SK-N-SH (cell line): ENCODE data around the gene FBXO44. TPM values are rescaled to one million over a fixed set of nuclear protein-coding genes. Genes with fewer than 3 reads are reported as not detected.

Experiments used
- CTCF ChIA-PET: fragments of 300-600, 350-600 bp; formaldehyde crosslinking; extraction: SDS; loops from one replicate; lab custom pipeline; 2021; lab: Yijun Ruan, JAX
- POLR2A ChIA-PET: fragments of 350-600 bp; sonication (Branson Sonifier 250); formaldehyde crosslinking; extraction: SDS; loops from one replicate; lab custom pipeline; 2020; ENCODE audit warnings: antibody characterized with exemption, inconsistent platforms; lab: Yijun Ruan, JAX
- DNase-seq: peaks from one replicate; pipeline ENCODE4 v3.0.0; 2012
- H2AFZ ChIP-seq: fragments of 200-600 bp; sonication (generic); 2 replicates; pipeline ENCODE4 v1.8.1; 2016; ENCODE audit warnings: antibody characterized with exemption, mild to moderate bottlenecking, low read depth
- H3F3A ChIP-seq: fragments of 200-600 bp; sonication (generic); replicated peaks from 2 replicates; pipeline ENCODE3; 2016; ENCODE audit warnings: antibody characterized with exemption, mild to moderate bottlenecking; ENCODE audit not compliant: insufficient read depth
- H3K27ac ChIP-seq, 2 experiments: fragments of 200-500 bp in 1 of 2; fragments of 200-600 bp in 1 of 2; sonication (Bioruptor generic) in 1 of 2; sonication (generic), shearing (Covaris generic) in 1 of 2; 2 replicates each; pipeline versions ENCODE4 v1.5.1 to v1.6.1; 2014 to 2016; ENCODE audit warnings: low read depth in 2 of 2, inconsistent platforms in 1 of 2, low read length in 1 of 2, mild to moderate bottlenecking in 1 of 2, mixed read lengths in 1 of 2
- H3K27me3 ChIP-seq: fragments of 200-600 bp; sonication (generic), shearing (Covaris generic); 2 replicates; pipeline ENCODE4 v1.6.1; 2016; ENCODE audit warnings: mixed run types; ENCODE audit not compliant: insufficient read depth
- H3K36me3 ChIP-seq, 2 experiments: fragments of 200-500 bp in 1 of 2; fragments of 200-600 bp in 1 of 2; sonication (Bioruptor generic) in 1 of 2; sonication (generic) in 1 of 2; replicated peaks in 1 of 2; 2 replicates each; pipeline versions ENCODE3 to v1.5.1; 2014 to 2016; ENCODE audit warnings: low read length in 1 of 2, mild to moderate bottlenecking in 1 of 2; ENCODE audit not compliant: insufficient read depth in 2 of 2, control insufficient read depth in 1 of 2
- H3K4me1 ChIP-seq, 2 experiments: fragments of 200-500 bp in 1 of 2; fragments of 200-600 bp in 1 of 2; sonication (Bioruptor generic) in 1 of 2; sonication (generic), shearing (Covaris generic) in 1 of 2; 2 replicates each; pipeline versions ENCODE4 v1.5.1 to v1.6.1; 2014 to 2016; ENCODE audit warnings: low read depth in 1 of 2, low read length in 1 of 2, mixed run types in 1 of 2; ENCODE audit not compliant: insufficient read depth in 2 of 2, control insufficient read depth in 1 of 2
- H3K4me2 ChIP-seq: fragments of 200-600 bp; sonication (generic), shearing (Covaris generic); 2 replicates; pipeline ENCODE4 v1.6.1; 2017; ENCODE audit warnings: mixed run types
- H3K4me3 ChIP-seq, 2 experiments: fragments of 200-500 bp in 1 of 2; fragments of 200-600 bp in 1 of 2; sonication (Bioruptor generic) in 1 of 2; sonication (generic), shearing (Covaris generic) in 1 of 2; 2 replicates each; pipeline versions ENCODE4 v1.5.1 to v1.8.1; 2014 to 2016; ENCODE audit warnings: low read depth in 2 of 2, inconsistent platforms in 1 of 2, low read length in 1 of 2, mild to moderate bottlenecking in 1 of 2, mixed read lengths in 1 of 2, moderate library complexity in 1 of 2
- H3K79me2 ChIP-seq: fragments of 200-600 bp; sonication (generic); 2 replicates; pipeline ENCODE4 v1.8.1; 2017; ENCODE audit warnings: mild to moderate bottlenecking; ENCODE audit not compliant: insufficient read depth
- H3K9ac ChIP-seq: fragments of 200-600 bp; sonication (generic); 2 replicates; pipeline ENCODE4 v1.6.1; 2017; ENCODE audit warnings: mixed run types
- H3K9me2 ChIP-seq: fragments of 200-600 bp; sonication (generic); 2 replicates; pipeline ENCODE4 v1.6.1; 2017; ENCODE audit warnings: mixed run types
- H3K9me3 ChIP-seq: fragments of 200-600 bp; sonication (generic); 2 replicates; pipeline ENCODE4 v1.6.1; 2017; ENCODE audit warnings: mixed run types, mild to moderate bottlenecking, moderate library complexity
- H4K20me1 ChIP-seq: fragments of 200-600 bp; sonication (generic); 2 replicates; pipeline ENCODE4 v1.6.1; 2017; ENCODE audit warnings: mild to moderate bottlenecking, mixed run types; ENCODE audit not compliant: insufficient read depth
- EZH2phosphoT487 ChIP-seq: fragments of 200-600 bp; sonication (generic); IDR thresholded peaks from 2 replicates; pipeline ENCODE4 v1.6.1; 2017; ENCODE audit warnings: low read depth, mixed run types, mild to moderate bottlenecking, antibody characterized with exemption, moderate library complexity, borderline replicate concordance
- FOSL2 ChIP-seq: IDR thresholded peaks from 2 replicates; pipeline ENCODE4 v1.4.0; 2012; ENCODE audit warnings: low read depth, mild to moderate bottlenecking, moderate library complexity, borderline replicate concordance
- FOXM1 ChIP-seq: IDR thresholded peaks from 2 replicates; pipeline ENCODE4 v1.4.0; 2012; ENCODE audit warnings: low read depth, mild to moderate bottlenecking
- GABPA ChIP-seq: IDR thresholded peaks from 2 replicates; pipeline ENCODE4 v1.4.0; 2012; ENCODE audit warnings: low read depth, mild to moderate bottlenecking
- GATA2 ChIP-seq: sonication (generic); formaldehyde crosslinking; IDR thresholded peaks from 2 replicates; pipeline ENCODE4 v1.5.0; 2020; ENCODE audit warnings: mild to moderate bottlenecking, missing genetic modification reagents
- IRF3 ChIP-seq: fragments of 150-350 bp; IDR thresholded peaks from 2 replicates; pipeline ENCODE4 v1.6.1; 2016; ENCODE audit warnings: mild to moderate bottlenecking, low read depth, low read length
- MEF2A ChIP-seq: IDR thresholded peaks from 2 replicates; pipeline ENCODE4 v1.4.0; 2012; ENCODE audit warnings: low read depth, borderline replicate concordance
- MXI1 ChIP-seq: IDR thresholded peaks from 2 replicates; pipeline ENCODE4 v1.6.1; 2012; ENCODE audit warnings: mild to moderate bottlenecking, low read depth, low read length, improper control_type of control experiment
- NFIC ChIP-seq: IDR thresholded peaks from 2 replicates; pipeline ENCODE4 v1.4.0; 2012; ENCODE audit warnings: borderline replicate concordance
- RXRA ChIP-seq: IDR thresholded peaks from 2 replicates; pipeline ENCODE4 v1.4.0; 2012; ENCODE audit warnings: low read depth, mild to moderate bottlenecking, borderline replicate concordance
- SIN3A ChIP-seq: IDR thresholded peaks from 2 replicates; pipeline ENCODE4 v1.6.1; 2012; ENCODE audit warnings: low read depth, mild to moderate bottlenecking, low read length, moderate library complexity, borderline replicate concordance
- SMC3 ChIP-seq: IDR thresholded peaks from 2 replicates; pipeline ENCODE4 v1.6.1; 2012; ENCODE audit warnings: low read depth, low read length, improper control_type of control experiment
- TAF1 ChIP-seq: IDR thresholded peaks from 2 replicates; pipeline ENCODE4 v1.6.1; 2012; ENCODE audit warnings: low read depth, mild to moderate bottlenecking, low read length, moderate library complexity, borderline replicate concordance
- TEAD4 ChIP-seq: IDR thresholded peaks from 2 replicates; pipeline ENCODE4 v1.4.0; 2012; ENCODE audit warnings: mild to moderate bottlenecking, borderline replicate concordance; ENCODE audit not compliant: insufficient read depth
- USF2 ChIP-seq: fragments of 150-350 bp; IDR thresholded peaks from 2 replicates; pipeline ENCODE4 v1.6.1; 2017; ENCODE audit warnings: antibody characterized with exemption, low read length, low read depth, borderline replicate concordance
- WGBS: methylation state at CpG from one replicate; pipeline ENCODE4 v1.1.6; 2017; ENCODE audit warnings: low lambda C conversion rate; 5-methylcytosine and 5-hydroxymethylcytosine counted together
- polyA plus RNA-seq, 3 experiments: library from polyadenylated mRNA; depleted of rRNA; stranded (reverse); fragments of >200 nt; gene quantifications; 2 replicates each; pipeline ENCODE4 v1.2.3, GENCODE V29; 2012
- TF ChIP-seq, protein P1 (sequence below): IDR thresholded peaks from 2 replicates; pipeline ENCODE4 v1.6.1; 2012; ENCODE audit warnings: mild to moderate bottlenecking, low read depth, low read length, moderate library complexity
- TF ChIP-seq, protein P2 (sequence below): IDR thresholded peaks from 2 replicates; pipeline ENCODE4; 2012

The FBXO44 gene
- polyA plus RNA-seq, 1 of the 3 experiments (the other 2 are of a cell fraction), result 42.8 TPM

- H3F3A ChIP-seq, result no peaks in the 10 kb centered on the region
- peak overlapping the region; percentile 85 for H3K4me2 ChIP-seq
- H3K9me2 ChIP-seq, result no peaks in the 10 kb centered on the region
- ChIA-PET CTCF (interaction anchor here (0.9 to 5.8 kb wide), 12 partner anchors 9 to 616 kb away, joined by 3 to 66 read pairs (median 6); partner anchors contain the start of gene FBXO6), POLR2A (interaction anchor here (1.5 to 2.2 kb wide), 2 partner anchors 10 to 555 kb away, joined by 3 to 8 read pairs; partner anchors contain the start of genes EXOSC10 and FBXO6)
- H3K4me3 ChIP-seq, result peak overlapping the region; percentile 60 to 61; a peak in 3 of 4 replicates
- H3K9me3 ChIP-seq, result no peaks in the 10 kb centered on the region
- no peak overlapping the region for H3K9ac ChIP-seq
- 82% methylated on average over 3 of the region's 7 CpGs for WGBS
- H3K4me1 ChIP-seq, result peaks cover 0 to 28% of the 10 kb centered on the region in 2 experiments; a peak in 1 of 4 replicates
- H3K36me3 ChIP-seq, result peaks cover 3 to 5% of the 10 kb centered on the region in 2 experiments
- H3K27me3 ChIP-seq, result no peaks in the 10 kb centered on the region
- peaks cover 6% of the 10 kb centered on the region; the same call in 1 of the 2 replicates for H3K79me2 ChIP-seq
- H2AFZ ChIP-seq, result no peak overlapping the region
- DNase-seq, result no peak
- TF ChIP-seq FOSL2 (no peak), SIN3A (no peak), FOXM1 (no peak), USF2 (no peak)
- TF ChIP-seq, protein P1, sequence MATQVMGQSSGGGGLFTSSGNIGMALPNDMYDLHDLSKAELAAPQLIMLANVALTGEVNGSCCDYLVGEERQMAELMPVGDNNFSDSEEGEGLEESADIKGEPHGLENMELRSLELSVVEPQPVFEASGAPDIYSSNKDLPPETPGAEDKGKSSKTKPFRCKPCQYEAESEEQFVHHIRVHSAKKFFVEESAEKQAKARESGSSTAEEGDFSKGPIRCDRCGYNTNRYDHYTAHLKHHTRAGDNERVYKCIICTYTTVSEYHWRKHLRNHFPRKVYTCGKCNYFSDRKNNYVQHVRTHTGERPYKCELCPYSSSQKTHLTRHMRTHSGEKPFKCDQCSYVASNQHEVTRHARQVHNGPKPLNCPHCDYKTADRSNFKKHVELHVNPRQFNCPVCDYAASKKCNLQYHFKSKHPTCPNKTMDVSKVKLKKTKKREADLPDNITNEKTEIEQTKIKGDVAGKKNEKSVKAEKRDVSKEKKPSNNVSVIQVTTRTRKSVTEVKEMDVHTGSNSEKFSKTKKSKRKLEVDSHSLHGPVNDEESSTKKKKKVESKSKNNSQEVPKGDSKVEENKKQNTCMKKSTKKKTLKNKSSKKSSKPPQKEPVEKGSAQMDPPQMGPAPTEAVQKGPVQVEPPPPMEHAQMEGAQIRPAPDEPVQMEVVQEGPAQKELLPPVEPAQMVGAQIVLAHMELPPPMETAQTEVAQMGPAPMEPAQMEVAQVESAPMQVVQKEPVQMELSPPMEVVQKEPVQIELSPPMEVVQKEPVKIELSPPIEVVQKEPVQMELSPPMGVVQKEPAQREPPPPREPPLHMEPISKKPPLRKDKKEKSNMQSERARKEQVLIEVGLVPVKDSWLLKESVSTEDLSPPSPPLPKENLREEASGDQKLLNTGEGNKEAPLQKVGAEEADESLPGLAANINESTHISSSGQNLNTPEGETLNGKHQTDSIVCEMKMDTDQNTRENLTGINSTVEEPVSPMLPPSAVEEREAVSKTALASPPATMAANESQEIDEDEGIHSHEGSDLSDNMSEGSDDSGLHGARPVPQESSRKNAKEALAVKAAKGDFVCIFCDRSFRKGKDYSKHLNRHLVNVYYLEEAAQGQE, result no peak
- TF ChIP-seq, all 33 proteins: peak for 0
- Histone ChIP-seq H4K20me1 (no peaks in the 10 kb centered on the region), H3K27ac (no peak overlapping the region)
These were observed 878 bp upstream of the FBXO44 start for GRCh38 chr1:11653861-11654136.

DNA sequence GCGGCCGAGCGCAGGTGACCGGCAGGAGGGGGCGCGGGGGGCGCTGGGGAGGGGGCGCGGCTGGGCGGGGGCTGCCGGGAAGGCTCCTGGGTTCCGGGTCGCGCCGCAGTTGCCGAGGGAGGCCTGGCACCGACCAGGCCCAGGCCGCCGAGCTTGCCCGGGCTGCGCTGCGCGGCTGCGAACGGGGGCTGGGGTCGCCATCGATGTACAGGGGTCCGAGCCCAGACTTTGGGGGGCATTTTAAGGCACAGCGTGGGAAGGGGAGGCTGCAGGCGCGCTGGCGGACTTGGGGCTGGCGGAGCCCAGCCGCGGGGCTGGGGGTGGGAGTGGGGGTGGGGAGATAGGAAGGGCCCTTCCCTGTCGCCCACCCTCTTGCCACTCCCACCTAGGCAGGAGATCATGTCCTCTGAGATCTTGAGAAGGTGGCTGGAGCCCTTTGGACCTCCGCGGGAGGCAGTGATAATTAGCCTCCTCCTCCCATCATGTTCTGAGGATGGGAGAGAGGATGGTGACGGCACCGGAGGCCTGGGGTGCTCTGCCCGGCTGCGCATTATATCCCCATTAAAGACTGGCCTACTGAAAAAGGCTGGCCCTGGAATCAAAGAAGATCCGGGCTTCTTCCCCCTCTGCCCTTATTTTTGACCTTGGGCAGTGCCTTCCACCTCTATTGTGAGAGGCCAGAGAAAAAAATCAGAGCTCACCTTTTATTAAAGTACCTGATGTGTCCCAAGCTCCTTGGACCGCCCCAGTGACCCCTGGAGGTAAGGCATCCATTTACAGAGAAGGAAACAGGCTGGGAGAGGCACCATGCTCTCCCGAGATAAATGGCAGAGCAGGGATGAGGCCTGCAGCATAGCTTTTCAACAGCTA is 497 bp downstream of the FBXO44 start:
- WGBS, result 36% methylated on average over 12 of the region's 45 CpGs
- peak overlapping the region in 1 of 2 experiments; percentile 23; a peak in 1 of 4 replicates for H3K27ac ChIP-seq
- H3K27me3 ChIP-seq, result no peaks in the 10 kb centered on the region
- peak overlapping the region; percentile 96 for H3K4me2 ChIP-seq
- peaks cover 6% of the 10 kb centered on the region; the same call in 1 of the 2 replicates for H3K79me2 ChIP-seq
- no peaks in the 10 kb centered on the region for H3K9me3 ChIP-seq
- DNase-seq, result no peak
- H2AFZ ChIP-seq, result 0 out of 2 replicates have a peak overlapping the region, but pooled peaks have one; percentile 35
- peaks cover 0 to 24% of the 10 kb centered on the region in 2 experiments; a peak in 1 of 4 replicates for H3K4me1 ChIP-seq
- H3K9ac ChIP-seq, result peak overlapping the region; percentile 55
- H3F3A ChIP-seq, result no peaks in the 10 kb centered on the region
- H4K20me1 ChIP-seq, result no peaks in the 10 kb centered on the region
- no peaks in the 10 kb centered on the region for H3K9me2 ChIP-seq
- H3K36me3 ChIP-seq, result peaks cover 3 to 5% of the 10 kb centered on the region in 2 experiments
- POLR2A ChIA-PET, result interaction anchor here (0.5 to 1.2 kb wide), 2 partner anchors 10 to 37 kb away, joined by 3 read pairs; partner anchors contain the start of gene DRAXIN
- CTCF ChIA-PET, result interaction anchor here (0.7 to 4.6 kb wide), 7 partner anchors 9 to 618 kb away, joined by 3 to 54 read pairs (median 4); partner anchors contain the start of gene FBXO6
- H3K4me3 ChIP-seq, result peak overlapping the region; percentile 61 to 69
- no peak for TF ChIP-seq GABPA
- TF ChIP-seq MEF2A, result no peak
- TF ChIP-seq RXRA, result no peak
- no peak for TF ChIP-seq TAF1
- TF ChIP-seq MXI1, result no peak
- TF ChIP-seq IRF3, result no peak
- TF ChIP-seq, protein P2, sequence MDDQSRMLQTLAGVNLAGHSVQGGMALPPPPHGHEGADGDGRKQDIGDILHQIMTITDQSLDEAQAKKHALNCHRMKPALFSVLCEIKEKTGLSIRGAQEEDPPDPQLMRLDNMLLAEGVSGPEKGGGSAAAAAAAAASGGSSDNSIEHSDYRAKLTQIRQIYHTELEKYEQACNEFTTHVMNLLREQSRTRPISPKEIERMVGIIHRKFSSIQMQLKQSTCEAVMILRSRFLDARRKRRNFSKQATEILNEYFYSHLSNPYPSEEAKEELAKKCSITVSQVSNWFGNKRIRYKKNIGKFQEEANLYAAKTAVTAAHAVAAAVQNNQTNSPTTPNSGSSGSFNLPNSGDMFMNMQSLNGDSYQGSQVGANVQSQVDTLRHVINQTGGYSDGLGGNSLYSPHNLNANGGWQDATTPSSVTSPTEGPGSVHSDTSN, result no peak
- no peak for TF ChIP-seq EZH2phosphoT487
- TF ChIP-seq NFIC, result no peak
- no peak for TF ChIP-seq GATA2 (CRISPR knock-in tag)
- no peak for TF ChIP-seq SIN3A
- TF ChIP-seq SMC3, result no peak
- TF ChIP-seq TEAD4, result no peak
